Measurements from ENCODE around the gene CD34. TPM values are rescaled to one million over a fixed set of nuclear protein-coding genes. Genes with fewer than 3 reads are reported as not detected.

Gene CD34
- total RNA-seq, 1 experiment from 2014 or later, result not detected

- H3K9ac ChIP-seq (ENCODE audit: low read length), result no peak overlapping the region
- H3K4me1 ChIP-seq (ENCODE audit: insufficient read depth, low read length), result peaks cover 22% of the 10 kb centered on the region
- CTCF ChIA-PET, result no interaction called here
- no peak overlapping the region for H3K27ac ChIP-seq (ENCODE audit: low read length)
- 0 out of 2 replicates have a peak, but pooled peaks cover 11% of the 10 kb centered on the region for H3K36me3 ChIP-seq (ENCODE audit: low read depth, low read length)
- H3K9me2 ChIP-seq (replicated peaks; ENCODE audit: low read length), result no peaks in the 10 kb centered on the region
- BruUV-seq (replicated peaks), result no TSS peak
- H3K27me3 ChIP-seq (ENCODE audit: low read length), result no peaks in the 10 kb centered on the region
- H3K4me2 ChIP-seq (ENCODE audit: low read length), result no peak overlapping the region
- intact Hi-C loops (cut with micrococcal nuclease), result no loop called here
- POLR2A ChIA-PET (ENCODE audit: unreplicated experiment), result no interaction called here
- DNase-seq, result no peak
- H2AFZ ChIP-seq (ENCODE audit: low read length), result no peak overlapping the region
- ATAC-seq, result no peak
- no peaks in the 10 kb centered on the region for H3K9me3 ChIP-seq (ENCODE audit: low read length)
- no peak for TF ChIP-seq EZH2phosphoT487 (IDR thresholded peaks at IDR 0.05; ENCODE audit: borderline replicate concordance, low read length)
- no peak for TF ChIP-seq CTCF (conservative IDR thresholded peaks at IDR 0.05; ENCODE audit: low read depth, low read length)
- no peak for TF ChIP-seq EZH2 (IDR thresholded peaks at IDR 0.05; ENCODE audit: low read length, unreplicated experiment)
- H3K4me3 ChIP-seq (ENCODE audit: low read length), result no peak overlapping the region
- H3F3A ChIP-seq (ENCODE audit: low read length, unreplicated experiment), result peaks cover 3% of the 10 kb centered on the region
- H4K20me1 ChIP-seq (ENCODE audit: low read length), result peaks cover 8% of the 10 kb centered on the region
- peaks cover 71% of the 10 kb centered on the region for H3K79me2 ChIP-seq (ENCODE audit: low read length)
Measured at GRCh38 chr1:207852576-207853371, 58.2 kb downstream of the CD34 start.

- BruUV-seq (replicated peaks), result no TSS peak
- H3K36me3 ChIP-seq (ENCODE audit: low read depth, low read length), result 0 out of 2 replicates have a peak, but pooled peaks cover 9% of the 10 kb centered on the region
- peaks cover 14% of the 10 kb centered on the region for H3F3A ChIP-seq (ENCODE audit: low read length, unreplicated experiment)
- POLR2A ChIA-PET (ENCODE audit: unreplicated experiment), result interaction anchor here (0.6 kb wide), 1 partner anchor 18 kb away, joined by 4 read pairs; no protein-coding TSS in a partner anchor
- DNase-seq, result no peak
- no peak overlapping the region for H3K4me3 ChIP-seq (ENCODE audit: low read length)
- ATAC-seq, result no peak
- peaks cover 5% of the 10 kb centered on the region for H4K20me1 ChIP-seq (ENCODE audit: low read length)
- H3K9ac ChIP-seq (ENCODE audit: low read length), result no peak overlapping the region
- H3K9me3 ChIP-seq (ENCODE audit: low read length), result no peaks in the 10 kb centered on the region
- H3K4me1 ChIP-seq (ENCODE audit: insufficient read depth, low read length), result peaks cover 33% of the 10 kb centered on the region
- TF ChIP-seq CTCF (conservative IDR thresholded peaks at IDR 0.05; ENCODE audit: low read depth, low read length) (no peak), EZH2 (IDR thresholded peaks at IDR 0.05; ENCODE audit: low read length, unreplicated experiment) (no peak), EZH2phosphoT487 (IDR thresholded peaks at IDR 0.05; ENCODE audit: borderline replicate concordance, low read length) (no peak)
- H2AFZ ChIP-seq (ENCODE audit: low read length), result no peak overlapping the region
- H3K27me3 ChIP-seq (ENCODE audit: low read length), result no peaks in the 10 kb centered on the region
- no peaks in the 10 kb centered on the region for H3K9me2 ChIP-seq (replicated peaks; ENCODE audit: low read length)
- H3K27ac ChIP-seq (ENCODE audit: low read length), result no peak overlapping the region
- CTCF ChIA-PET, result no interaction called here
- intact Hi-C loops (cut with micrococcal nuclease), result no loop called here
- no peak overlapping the region for H3K4me2 ChIP-seq (ENCODE audit: low read length)
- peaks cover 69% of the 10 kb centered on the region for H3K79me2 ChIP-seq (ENCODE audit: low read length)
Measured at GRCh38 chr1:207851696-207852095, 59.2 kb downstream of the CD34 start.
